Upper lobe of left lung (tissue), 6 donors: ENCODE measurements around the gene VIT. TPM values are rescaled to one million over a fixed set of nuclear protein-coding genes. Genes with fewer than 3 reads are reported as not detected.

Experiments
- ATAC-seq, 2 donors: fragments of 200-7000 bp; cut with Tn5 transposase; one replicate each; pipeline ENCODE4 v1.9.1; 2022; ENCODE audit warnings: mild to moderate bottlenecking in 2 of 2, moderate library complexity in 2 of 2; ENCODE audit not compliant: low FRiP score in 2 of 2
- DNase-seq, 2 donors: peaks; one replicate each; pipeline ENCODE4 v3.0.0-alpha.2; 2019 to 2020
- H3K27ac ChIP-seq, 4 donors: fragments of 200-600 bp; sonication (generic); one replicate each; pipeline ENCODE4 v1.5.1; 2016 to 2019
- H3K27me3 ChIP-seq, 4 donors: fragments of 200-600 bp; sonication (generic); one replicate each; pipeline ENCODE4 v1.5.1; 2017 to 2019
- H3K36me3 ChIP-seq, 4 donors: fragments of 200-600 bp; sonication (generic); one replicate each; pipeline ENCODE4 v1.5.1; 2016 to 2019
- H3K4me1 ChIP-seq, 4 donors: fragments of 200-600 bp; sonication (generic); one replicate each; pipeline ENCODE4 v1.5.1; 2018 to 2019
- H3K4me3 ChIP-seq, 4 donors: fragments of 200-600 bp; sonication (generic); one replicate each; pipeline ENCODE4 v1.5.1; 2017 to 2019; ENCODE audit warnings: mild to moderate bottlenecking in 2 of 4, moderate library complexity in 1 of 4
- H3K9me3 ChIP-seq, 4 donors: fragments of 200-600 bp; sonication (generic); one replicate each; pipeline ENCODE4 v1.5.1; 2018 to 2019
- CTCF ChIP-seq, 6 experiments: fragments of 450-650 bp in 4 of 6; fragments of 200-600 bp in 2 of 6; sonication (generic) in 2 of 6; IDR thresholded peaks; one replicate each; pipeline ENCODE4 v1.5.1; 2016 to 2019; ENCODE audit warnings: antibody characterized with exemption in 6 of 6
- EP300 ChIP-seq, 4 donors: sonication (generic); formaldehyde crosslinking; IDR thresholded peaks; one replicate each; pipeline ENCODE4 v1.5.1; 2017; ENCODE audit warnings: antibody characterized with exemption in 4 of 4, control low read depth in 2 of 4
- POLR2A ChIP-seq, 4 donors: fragments of 450-650 bp; IDR thresholded peaks; one replicate each; pipeline ENCODE4 v1.5.1; 2016 to 2017; ENCODE audit warnings: antibody characterized with exemption in 4 of 4, mild to moderate bottlenecking in 2 of 4
- POLR2AphosphoS5 ChIP-seq, 2 donors: sonication (generic); formaldehyde crosslinking; IDR thresholded peaks; one replicate each; pipeline ENCODE4 v1.5.1; 2017; ENCODE audit warnings: antibody characterized with exemption in 2 of 2
- WGBS, 2 donors: methylation state at CpG; one replicate each; pipeline ENCODE4 v1.1.5; 2017 to 2018; 5-methylcytosine and 5-hydroxymethylcytosine counted together
- total RNA-seq, 6 donors: library from RNA; depleted of rRNA in 4 of 6; stranded (reverse); fragments of >200 nt in 4 of 6; gene quantifications; one replicate each; pipeline versions ENCODE4 v1.1.0 to v1.2.1, GENCODE V29; 2016 to 2021
- donor health status: DM: no; HTN: no; CAD: no; lungs with moderate emphysema.
- donor health status: DM: no; HTN: yes; CAD: no; lungs with severe emphysema.

VIT gene
- total RNA-seq, 6 donors from 2014 or later = 0.22 to 1.4 (median 0.54) TPM; not detected in 1

DNA sequence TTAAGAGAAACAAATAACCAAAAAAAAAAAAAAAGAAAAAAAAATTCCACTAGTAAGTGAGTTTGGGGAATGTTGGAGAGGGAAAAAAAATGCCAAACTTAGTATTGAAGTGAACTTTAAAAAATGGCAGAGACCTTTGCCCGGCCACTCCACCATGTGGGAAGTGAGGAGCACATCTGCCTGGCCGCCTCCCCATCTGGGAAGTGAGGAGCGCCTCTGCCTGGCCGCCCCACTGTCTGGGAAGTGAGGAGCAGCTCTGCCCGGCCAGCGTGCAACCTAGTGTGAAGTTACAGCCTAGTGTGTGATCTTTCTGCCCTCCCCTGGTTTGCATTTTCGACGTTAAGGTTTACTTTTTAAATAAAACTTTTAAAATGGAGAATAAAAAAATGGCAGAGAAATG lies 33.9 kb upstream of the VIT start:
- ATAC-seq (no peak), DNase-seq (peak in 1 of 2 donors; percentile 30)
- no peaks in the 10 kb centered on the region for H3K36me3 ChIP-seq
- no peak for TF ChIP-seq POLR2A (IDR thresholded peaks at IDR 0.05)
- no peak for TF ChIP-seq POLR2AphosphoS5 (IDR thresholded peaks at IDR 0.05)
- TF ChIP-seq EP300 (IDR thresholded peaks at IDR 0.05) = no peak
- no peak for TF ChIP-seq CTCF (IDR thresholded peaks at IDR 0.05)
- WGBS, 2 donors = 95 to 96% methylated on average over 8 of the region's 8 CpGs
- no peak overlapping the region for H3K27ac ChIP-seq
- H3K4me1 ChIP-seq = no peaks in the 10 kb centered on the region
- H3K4me3 ChIP-seq = no peak overlapping the region
- no peaks in the 10 kb centered on the region for H3K27me3 ChIP-seq
- H3K9me3 ChIP-seq = no peaks in the 10 kb centered on the region

DNA sequence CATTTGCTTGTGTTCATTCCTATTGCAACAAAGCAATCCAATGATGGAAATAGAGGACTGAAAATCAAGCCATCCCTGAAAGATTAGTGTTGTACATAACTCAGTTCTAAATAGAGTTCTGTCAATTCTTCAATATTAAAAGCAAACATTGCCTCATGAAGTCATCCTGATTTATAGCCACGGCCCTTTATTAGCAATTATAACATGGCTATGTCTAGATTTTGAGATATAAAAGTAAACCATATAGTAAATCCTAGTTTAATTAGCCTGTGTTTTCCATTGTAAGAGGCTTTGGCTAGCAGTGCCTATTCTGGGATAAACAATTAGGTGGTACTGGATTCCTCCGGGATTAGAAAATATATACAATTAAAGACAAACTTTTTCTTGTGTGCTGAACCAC lies 33.2 kb upstream of the VIT start:
- Histone ChIP-seq H3K4me3 (no peak overlapping the region), H3K27ac (no peak overlapping the region), H3K4me1 (no peaks in the 10 kb centered on the region), H3K9me3 (no peaks in the 10 kb centered on the region), H3K27me3 (no peaks in the 10 kb centered on the region), H3K36me3 (no peaks in the 10 kb centered on the region)
- TF ChIP-seq CTCF (IDR thresholded peaks at IDR 0.05) = no peak
- no peak for TF ChIP-seq POLR2A (IDR thresholded peaks at IDR 0.05)
- no peak for TF ChIP-seq POLR2AphosphoS5 (IDR thresholded peaks at IDR 0.05)
- no peak for TF ChIP-seq EP300 (IDR thresholded peaks at IDR 0.05)
- DNase-seq = no peak
- 61 to 71% methylated on average over 2 of the region's 2 CpGs for WGBS, 2 donors
- no peak for ATAC-seq

GRCh38 chr2:36663851-36664695 lies 32.4 kb upstream of the VIT start:
- Histone ChIP-seq H3K4me3 (no peak overlapping the region), H3K9me3 (no peaks in the 10 kb centered on the region), H3K27me3 (no peaks in the 10 kb centered on the region), H3K27ac (no peak overlapping the region), H3K4me1 (no peaks in the 10 kb centered on the region), H3K36me3 (no peaks in the 10 kb centered on the region)
- DNase-seq (no peak), ATAC-seq (peak; percentile 83 to 86)
- peak; percentile 47 to 76 (median 67) for TF ChIP-seq CTCF (IDR thresholded peaks at IDR 0.05)
- no peak for TF ChIP-seq POLR2AphosphoS5 (IDR thresholded peaks at IDR 0.05)
- WGBS, 2 donors = 40 to 42% methylated on average over 12 of the region's 12 CpGs

GRCh38 chr2:36664696-36665076 lies 31.8 kb upstream of the VIT start:
- Histone ChIP-seq H3K4me1 (no peaks in the 10 kb centered on the region), H3K9me3 (no peaks in the 10 kb centered on the region), H3K27me3 (no peaks in the 10 kb centered on the region), H3K4me3 (no peak overlapping the region), H3K27ac (no peak overlapping the region), H3K36me3 (no peaks in the 10 kb centered on the region)
- 41 to 50% methylated on average over 1 of the region's 1 CpG for WGBS, 2 donors
- no peak for DNase-seq
- no peak for ATAC-seq
- TF ChIP-seq POLR2A (IDR thresholded peaks at IDR 0.05) (no peak), POLR2AphosphoS5 (IDR thresholded peaks at IDR 0.05) (no peak), CTCF (IDR thresholded peaks at IDR 0.05) (no peak), EP300 (IDR thresholded peaks at IDR 0.05) (no peak)

- Histone ChIP-seq H3K4me1 (no peaks in the 10 kb centered on the region), H3K9me3 (no peaks in the 10 kb centered on the region), H3K4me3 (no peak overlapping the region), H3K36me3 (no peaks in the 10 kb centered on the region), H3K27ac (no peak overlapping the region), H3K27me3 (no peaks in the 10 kb centered on the region)
- DNase-seq (no peak), ATAC-seq (no peak)
- TF ChIP-seq POLR2A (IDR thresholded peaks at IDR 0.05) = no peak
- no peak for TF ChIP-seq EP300 (IDR thresholded peaks at IDR 0.05)
- no peak for TF ChIP-seq POLR2AphosphoS5 (IDR thresholded peaks at IDR 0.05)
- TF ChIP-seq CTCF (IDR thresholded peaks at IDR 0.05) = no peak
- WGBS, 2 donors = 72 to 77% methylated on average over 9 of the region's 9 CpGs
Observed at GRCh38 chr2:36667931-36668330, 28.6 kb upstream of the VIT start.
